ENCODE measurements around the gene ILK. TPM values are rescaled to one million over a fixed set of nuclear protein-coding genes. Genes with fewer than 3 reads are reported as not detected.
A peak's percentile ranks its signal among the peaks of the same experiment; 100 is the strongest.

ILK gene
- total and polyA plus RNA-seq, 2 of the 13 experiments (the other 11 are each of a cell fraction or from before 2014, with no cell fraction given) = 70.3 to 108 TPM

- TF ChIP-seq NFAT5 (CRISPR knock-in tag; IDR thresholded peaks at IDR 0.05) (no peak), FOXA1 (IDR thresholded peaks at IDR 0.05) (no peak), FOXA1 (CRISPR knock-in tag; IDR thresholded peaks at IDR 0.05) (peak; percentile 71), FOXK2 (IDR thresholded peaks at IDR 0.05) (no peak), ZNF235 (CRISPR knock-in tag; IDR thresholded peaks at IDR 0.05; ENCODE audit: borderline replicate concordance) (peak; percentile 55; the same call in 1 of the 2 replicates), ZNF275 (CRISPR knock-in tag; IDR thresholded peaks at IDR 0.05; ENCODE audit: borderline replicate concordance) (no peak; the same call in 1 of the 2 replicates), ZNF777 (CRISPR knock-in tag; IDR thresholded peaks at IDR 0.05) (no peak), ZBTB1 (CRISPR knock-in tag; IDR thresholded peaks at IDR 0.05; ENCODE audit: borderline replicate concordance) (no peak), RAD51 (IDR thresholded peaks at IDR 0.05; ENCODE audit: borderline replicate concordance) (no peak), JDP2 (CRISPR knock-in tag; IDR thresholded peaks at IDR 0.05; ENCODE audit: borderline replicate concordance) (no peak), ZNF891 (CRISPR knock-in tag; IDR thresholded peaks at IDR 0.05) (0 out of 2 replicates have a peak, but pooled peaks have one; percentile 61), RFX5 (IDR thresholded peaks at IDR 0.05; ENCODE audit: low read depth, low read length) (peak; percentile 69; the same call in 1 of the 2 replicates), ARID2 (CRISPR knock-in tag; IDR thresholded peaks at IDR 0.05; ENCODE audit: borderline replicate concordance) (no peak; the same call in 1 of the 2 replicates), RXRA (CRISPR knock-in tag; IDR thresholded peaks at IDR 0.05) (peak; percentile 66), MNT (IDR thresholded peaks at IDR 0.05) (no peak), ZIK1 (CRISPR knock-in tag; IDR thresholded peaks at IDR 0.05; ENCODE audit: borderline replicate concordance, low read depth) (peak; percentile 62; the same call in 1 of the 2 replicates), ZNF260 (CRISPR knock-in tag; IDR thresholded peaks at IDR 0.05; ENCODE audit: borderline replicate concordance, low read depth) (no peak), NR2F6 (IDR thresholded peaks at IDR 0.05) (no peak), NR2F6 (CRISPR knock-in tag; IDR thresholded peaks at IDR 0.05) (no peak; the same call in none of the 2 replicates), SNRNP70 (IDR thresholded peaks at IDR 0.05; ENCODE audit: low read depth, low read length) (no peak), THYN1 (CRISPR knock-in tag; IDR thresholded peaks at IDR 0.05; ENCODE audit: borderline replicate concordance, low read depth) (no peak), SRY (CRISPR knock-in tag; IDR thresholded peaks at IDR 0.05) (peak; percentile 85; the same call in 1 of the 2 replicates), ZNF17 (CRISPR knock-in tag; IDR thresholded peaks at IDR 0.05) (no peak), HOXD1 (CRISPR knock-in tag; IDR thresholded peaks at IDR 0.05) (no peak)
Measured at GRCh38 chr11:6612213-6613041, 8.9 kb downstream of the ILK start, which contains the start of gene TAF10 (continued).
